Chondrocyte (in vitro differentiated cells): Measurements from ENCODE around the gene ROBO2. TPM values are rescaled to one million over a fixed set of nuclear protein-coding genes. Genes with fewer than 3 reads are reported as not detected.

Experiments used
- DNase-seq: peaks from one replicate; pipeline ENCODE4 v3.0.0; 2021; ENCODE audit warnings: mixed read lengths, low spot score
- H3K27ac Mint-ChIP-seq: one replicate; pipeline ENCODE4 v1.8.0; 2021; ENCODE audit warnings: mild to moderate bottlenecking, moderate library complexity, mixed read lengths; ENCODE audit not compliant: unreplicated experiment
- H3K27me3 Mint-ChIP-seq: 2 replicates; pipeline ENCODE4 v1.8.0; 2021; ENCODE audit warnings: low read depth, mixed read lengths
- H3K36me3 Mint-ChIP-seq: 2 replicates; pipeline ENCODE4 v1.8.0; 2021; ENCODE audit warnings: low read depth, mixed read lengths
- H3K4me1 Mint-ChIP-seq: 2 replicates; pipeline ENCODE4 v1.8.0; 2021; ENCODE audit warnings: low read depth, mild to moderate bottlenecking, mixed read lengths
- H3K4me3 Mint-ChIP-seq: one replicate; pipeline ENCODE4 v1.8.0; 2021; ENCODE audit warnings: mild to moderate bottlenecking, moderate library complexity, mixed read lengths; ENCODE audit not compliant: unreplicated experiment
- H3K9me3 Mint-ChIP-seq: 2 replicates; pipeline ENCODE4 v1.8.0; 2021; ENCODE audit warnings: low read depth, mixed read lengths
- total RNA-seq: library from RNA; stranded (reverse); gene quantifications from 3 replicates; pipeline ENCODE4 v1.2.1, GENCODE V29; 2021
- TF ChIP-seq, protein P1 (sequence below): fragments of 200-600 bp; sonication (generic); IDR thresholded peaks from 2 replicates; pipeline ENCODE4 v1.5.0; 2021; ENCODE audit warnings: antibody characterized with exemption, mild to moderate bottlenecking, moderate library complexity

ROBO2 gene
- total RNA-seq, 1 donor from 2014 or later, result 1.7 TPM

DNA sequence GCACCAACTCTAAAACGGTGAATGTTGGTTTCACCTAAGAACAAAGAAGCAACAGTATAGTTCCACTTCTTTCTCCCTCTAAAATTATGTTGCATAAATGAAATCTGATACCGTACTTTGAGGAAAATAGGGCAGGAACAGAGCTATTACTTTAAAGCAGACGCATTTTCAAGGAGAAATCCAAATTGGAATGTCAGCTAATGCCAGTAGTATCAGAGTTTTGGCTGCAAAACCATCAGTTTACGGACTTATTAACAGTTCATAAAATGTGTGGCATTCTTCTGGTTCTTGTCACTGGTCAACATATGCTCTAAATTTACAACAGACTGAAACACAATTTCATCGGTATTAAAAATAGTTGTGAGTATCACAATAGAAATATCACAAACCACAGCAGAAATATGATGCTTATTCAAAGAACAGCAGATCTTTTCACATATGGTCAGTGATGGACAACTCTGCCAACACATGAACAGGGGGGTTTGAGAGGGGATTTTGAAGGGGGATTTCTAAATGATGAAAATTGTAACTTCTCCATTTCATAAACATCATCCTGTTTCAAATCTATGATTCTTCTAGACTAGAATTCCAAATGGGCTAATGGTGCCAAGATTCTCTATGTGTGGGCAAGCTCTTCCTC lies 38.7 kb upstream of the ROBO2 start:
- Mint-ChIP-seq H3K27me3 (no peaks in the 10 kb centered on the region), H3K27ac (no peak overlapping the region), H3K4me3 (no peak overlapping the region), H3K36me3 (no peaks in the 10 kb centered on the region), H3K4me1 (no peaks in the 10 kb centered on the region), H3K9me3 (peaks cover 3% of the 10 kb centered on the region)
- TF ChIP-seq, protein P1, sequence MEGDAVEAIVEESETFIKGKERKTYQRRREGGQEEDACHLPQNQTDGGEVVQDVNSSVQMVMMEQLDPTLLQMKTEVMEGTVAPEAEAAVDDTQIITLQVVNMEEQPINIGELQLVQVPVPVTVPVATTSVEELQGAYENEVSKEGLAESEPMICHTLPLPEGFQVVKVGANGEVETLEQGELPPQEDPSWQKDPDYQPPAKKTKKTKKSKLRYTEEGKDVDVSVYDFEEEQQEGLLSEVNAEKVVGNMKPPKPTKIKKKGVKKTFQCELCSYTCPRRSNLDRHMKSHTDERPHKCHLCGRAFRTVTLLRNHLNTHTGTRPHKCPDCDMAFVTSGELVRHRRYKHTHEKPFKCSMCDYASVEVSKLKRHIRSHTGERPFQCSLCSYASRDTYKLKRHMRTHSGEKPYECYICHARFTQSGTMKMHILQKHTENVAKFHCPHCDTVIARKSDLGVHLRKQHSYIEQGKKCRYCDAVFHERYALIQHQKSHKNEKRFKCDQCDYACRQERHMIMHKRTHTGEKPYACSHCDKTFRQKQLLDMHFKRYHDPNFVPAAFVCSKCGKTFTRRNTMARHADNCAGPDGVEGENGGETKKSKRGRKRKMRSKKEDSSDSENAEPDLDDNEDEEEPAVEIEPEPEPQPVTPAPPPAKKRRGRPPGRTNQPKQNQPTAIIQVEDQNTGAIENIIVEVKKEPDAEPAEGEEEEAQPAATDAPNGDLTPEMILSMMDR, result no peak
- no peak for DNase-seq

DNA sequence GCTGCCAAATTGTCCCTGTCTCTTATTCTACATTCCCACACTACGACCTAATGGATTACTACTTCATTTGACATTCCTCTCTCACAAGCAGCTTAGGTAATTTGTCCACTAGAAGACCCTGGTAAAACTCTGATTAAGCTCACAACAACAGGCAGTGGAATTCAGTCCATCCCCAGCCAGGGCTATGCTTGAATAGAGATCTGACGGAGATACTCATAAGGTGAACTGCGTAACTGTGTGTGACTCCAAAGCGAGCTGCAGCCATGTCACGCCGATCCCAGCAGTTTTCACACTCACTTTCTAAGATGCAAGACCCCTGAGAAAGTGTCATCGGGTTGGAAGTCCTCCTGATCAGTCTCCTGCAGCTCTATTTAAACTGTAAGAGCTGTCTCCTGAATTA lies 25.7 kb upstream of the ROBO2 start:
- Mint-ChIP-seq H3K27ac (no peak overlapping the region), H3K36me3 (no peaks in the 10 kb centered on the region), H3K4me1 (no peaks in the 10 kb centered on the region), H3K4me3 (no peak overlapping the region), H3K27me3 (peaks cover 3% of the 10 kb centered on the region), H3K9me3 (peaks cover 2% of the 10 kb centered on the region)
- DNase-seq, result no peak
- TF ChIP-seq, protein P1, result no peak

DNA sequence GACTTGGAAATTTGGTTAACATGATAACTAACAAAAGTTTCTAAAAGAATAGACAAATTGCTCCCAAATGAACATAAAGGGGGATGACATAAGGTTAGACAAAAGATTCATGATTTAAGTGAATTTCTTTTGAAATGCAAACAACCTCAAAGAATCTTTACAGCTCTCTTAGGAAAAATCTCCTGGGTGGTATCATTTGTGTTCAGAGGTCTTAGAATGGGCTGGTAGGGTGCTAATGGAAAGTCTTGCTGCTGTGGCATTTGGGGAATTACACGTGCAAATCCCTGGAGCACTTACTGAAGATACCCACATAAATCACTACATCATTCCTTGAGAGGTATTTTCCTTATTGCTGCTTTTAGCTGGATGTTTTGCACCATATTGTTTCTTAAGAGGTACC lies 14.4 kb upstream of the ROBO2 start:
- Mint-ChIP-seq H3K4me1 (peaks cover 2% of the 10 kb centered on the region), H3K4me3 (no peak overlapping the region), H3K9me3 (no peaks in the 10 kb centered on the region), H3K36me3 (no peaks in the 10 kb centered on the region), H3K27ac (no peak overlapping the region), H3K27me3 (no peaks in the 10 kb centered on the region)
- TF ChIP-seq, protein P1, result no peak
- DNase-seq, result no peak

DNA sequence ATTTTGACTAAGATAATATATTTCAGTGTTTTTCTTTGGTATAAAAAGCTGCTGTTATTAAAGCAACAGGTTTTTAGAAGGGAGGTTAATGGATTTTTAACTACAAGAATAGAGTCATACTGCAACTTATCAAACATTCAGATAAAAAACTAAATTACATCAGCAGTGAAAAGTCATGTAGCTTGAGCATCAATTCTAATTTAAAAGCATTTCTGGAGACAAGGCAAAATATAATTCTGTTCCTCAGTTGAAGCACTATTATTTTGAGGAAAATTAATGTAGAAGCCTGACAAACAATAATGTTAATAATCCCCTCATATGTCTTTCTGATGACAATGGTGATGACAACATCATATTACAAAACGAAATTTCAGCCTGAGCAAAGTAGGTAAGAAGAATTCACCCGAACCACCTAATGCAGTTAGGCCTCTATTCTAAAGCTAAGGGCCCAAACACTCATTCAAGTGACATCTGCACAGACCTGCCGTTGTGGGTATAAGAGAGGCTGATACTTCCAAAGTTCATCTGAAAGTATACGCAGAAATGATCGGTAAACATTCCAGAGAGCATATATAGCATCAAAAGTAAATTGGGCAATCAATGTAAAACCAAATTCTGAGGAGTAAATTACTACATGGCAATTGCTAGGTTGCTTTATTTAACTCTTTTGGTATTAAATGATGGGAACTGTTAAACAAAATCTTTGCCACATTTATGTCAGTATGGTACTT lies 12.8 kb upstream of the ROBO2 start:
- no peak overlapping the region for H3K4me3 Mint-ChIP-seq
- no peak for DNase-seq
- H3K9me3 Mint-ChIP-seq, result no peaks in the 10 kb centered on the region
- TF ChIP-seq, protein P1, result no peak
- no peaks in the 10 kb centered on the region for H3K36me3 Mint-ChIP-seq
- no peak overlapping the region for H3K27ac Mint-ChIP-seq
- H3K4me1 Mint-ChIP-seq, result peaks cover 2% of the 10 kb centered on the region
- H3K27me3 Mint-ChIP-seq, result no peaks in the 10 kb centered on the region

DNA sequence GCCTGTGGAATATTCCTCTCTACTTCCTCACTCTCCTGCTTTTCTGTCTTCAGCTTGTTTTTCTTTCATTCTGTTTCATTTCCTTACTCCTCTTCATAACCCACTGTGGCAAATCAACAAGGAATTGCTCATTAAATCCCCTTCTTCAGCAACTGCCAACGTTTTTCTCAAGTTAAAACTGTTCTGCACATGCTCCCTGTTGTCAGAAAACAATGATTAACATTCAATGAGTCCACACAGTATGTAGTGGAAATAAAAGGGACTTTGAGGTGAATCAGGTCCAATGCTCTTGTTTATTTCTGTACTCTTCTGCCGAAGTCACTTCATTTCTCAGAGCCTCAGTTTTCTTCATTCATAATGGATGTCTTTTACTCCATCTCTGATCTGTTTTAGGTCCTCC lies 11.9 kb upstream of the ROBO2 start:
- Mint-ChIP-seq H3K27me3 (no peaks in the 10 kb centered on the region), H3K36me3 (no peaks in the 10 kb centered on the region), H3K4me3 (no peak overlapping the region), H3K9me3 (no peaks in the 10 kb centered on the region), H3K4me1 (peaks cover 2% of the 10 kb centered on the region), H3K27ac (no peak overlapping the region)
- no peak for DNase-seq
- TF ChIP-seq, protein P1, result no peak
